Measurements from ENCODE around the gene REEP1. TPM values are rescaled to one million over a fixed set of nuclear protein-coding genes. Genes with fewer than 3 reads are reported as not detected.

Gene REEP1
- total and polyA plus RNA-seq, 2 of the 8 experiments (the other 6 are each of a cell fraction or from before 2014, with no cell fraction given): 0.74 to 1.5 TPM

DNA sequence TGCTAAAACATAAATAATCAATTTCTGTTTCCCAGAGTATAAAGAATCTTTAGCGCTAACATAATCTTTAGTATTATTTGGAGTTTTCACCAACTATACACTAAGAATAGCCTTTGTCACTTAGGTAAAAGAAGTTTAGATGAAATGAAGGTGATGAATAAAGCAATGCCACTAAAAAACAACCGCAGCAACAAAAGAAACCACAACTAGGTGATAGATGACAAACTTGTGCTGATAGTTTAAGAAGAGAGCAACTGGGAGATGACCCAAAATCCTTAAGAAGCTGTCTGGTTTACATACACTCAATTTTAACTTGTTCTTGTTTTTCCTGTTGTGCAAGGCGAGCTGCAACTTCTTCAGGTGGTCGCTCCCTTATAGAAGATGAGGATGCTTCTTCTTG is 167.0 kb downstream of the REEP1 start:
- no peak overlapping the region for H2BK5ac ChIP-seq (ENCODE audit: low read depth, low read length)
- no peak overlapping the region for H4K5ac ChIP-seq (ENCODE audit: insufficient read length, low read depth, low read length)
- H3K4ac ChIP-seq (replicated peaks; ENCODE audit: insufficient read length, low read depth, low read length): no peak overlapping the region
- H4K91ac ChIP-seq (replicated peaks; ENCODE audit: insufficient read length, low read length): no peak overlapping the region
- no peak overlapping the region for H2AK5ac ChIP-seq (ENCODE audit: low read depth, low read length)
- no peaks in the 10 kb centered on the region for H3K27me3 ChIP-seq (replicated peaks in 1 of 4; ENCODE audit: control insufficient read depth in 3 of 4, extremely low read depth in 1 of 4, insufficient read depth in 3 of 4, low read length in 3 of 4)
- no peaks in the 10 kb centered on the region for H4K20me1 ChIP-seq (replicated peaks in 1 of 2; ENCODE audit: control insufficient read depth in 1 of 2, insufficient read depth in 2 of 2, low read length in 2 of 2)
- no peaks in the 10 kb centered on the region for H3K4me1 ChIP-seq (replicated peaks in 1 of 4; ENCODE audit: control insufficient read depth in 3 of 4, insufficient read depth in 4 of 4, low read length in 3 of 4)
- no peaks in the 10 kb centered on the region for H3K79me2 ChIP-seq (ENCODE audit: control insufficient read depth in 1 of 2, insufficient read depth in 2 of 2, low read length in 2 of 2)
- no peak overlapping the region for H2AFZ ChIP-seq (ENCODE audit: low read length)
- H3K23ac ChIP-seq (ENCODE audit: insufficient read length): no peak overlapping the region
- no peak overlapping the region for H3K4me2 ChIP-seq (ENCODE audit: insufficient read depth in 1 of 2, low read depth in 2 of 2, low read length in 2 of 2)
- WGBS, 2 experiments (ENCODE audit: extremely low coverage in 1 of 2, insufficient coverage in 1 of 2, insufficient read length in 1 of 2, insufficient replicate concordance in 2 of 2, low coverage in 1 of 2, low lambda C conversion rate in 2 of 2, missing lambda C conversion rate in 1 of 2): 93% methylated on average over 4 of the region's 4 CpGs; no CpG with 5 or more reads in 1 of the 2 experiments
- H2BK20ac ChIP-seq (ENCODE audit: low read length): no peak overlapping the region
- no peak overlapping the region for H3K14ac ChIP-seq (ENCODE audit: insufficient read length)
- no peak overlapping the region for H3K27ac ChIP-seq (ENCODE audit: low read depth, low read length)
- H3K9me3 ChIP-seq (ENCODE audit: insufficient read depth in 2 of 2, low read depth in 1 of 2, low read length in 1 of 2): no peaks in the 10 kb centered on the region
- FAIRE-seq (no peak), DNase-seq (ENCODE audit: low read depth in 1 of 2, low spot score in 2 of 2) (no peak)
- peaks cover 2 to 48% (median 26%) of the 10 kb centered on the region in 4 experiments; a peak in 6 of 8 replicates for H3K36me3 ChIP-seq (ENCODE audit: control insufficient read depth in 2 of 4, insufficient read depth in 4 of 4, low read length in 3 of 4)
- H3K9ac ChIP-seq (replicated peaks in 1 of 4; ENCODE audit: extremely low read depth in 1 of 4, low read depth in 3 of 4, low read length in 3 of 4): no peak overlapping the region
- H3K56ac ChIP-seq (replicated peaks; ENCODE audit: insufficient read length, low read depth, low read length): no peak overlapping the region
- H3K79me1 ChIP-seq (ENCODE audit: low read depth, low read length): no peaks in the 10 kb centered on the region
- CTCF ChIA-PET (ENCODE audit: partially characterized antibody): no interaction called here
- no peak overlapping the region for H2BK15ac ChIP-seq (ENCODE audit: low read length)
- H2BK120ac ChIP-seq (replicated peaks; ENCODE audit: low read depth, low read length): no peak overlapping the region
- H4K8ac ChIP-seq (ENCODE audit: extremely low read depth, insufficient read depth, low read length): no peak overlapping the region
- H3K4me3 ChIP-seq (ENCODE audit: extremely low read depth in 1 of 4, insufficient read depth in 2 of 4, low read depth in 3 of 4, low read length in 4 of 4): no peak overlapping the region
- no peak overlapping the region for H3K18ac ChIP-seq (ENCODE audit: extremely low read depth, low read length)
- POLR2A ChIA-PET (ENCODE audit: partially characterized antibody): no interaction called here
- no peak overlapping the region for H2BK12ac ChIP-seq (ENCODE audit: low read depth, low read length)
- H3K23me2 ChIP-seq (ENCODE audit: low read depth, low read length): no peaks in the 10 kb centered on the region
- TF ChIP-seq SAP30 (IDR thresholded peaks at IDR 0.05; ENCODE audit: insufficient read depth, insufficient replicate concordance, low read length): no peak
- TF ChIP-seq SIN3A (conservative IDR thresholded peaks at IDR 0.05 in 1 of 2, IDR thresholded peaks at IDR 0.05 in 1 of 2; ENCODE audit: low read depth in 1 of 2, low read length in 2 of 2): no peak
- no peak for TF ChIP-seq CBX5 (IDR thresholded peaks at IDR 0.05; ENCODE audit: low read depth, low read length)
- no peak for TF ChIP-seq BCL11A (IDR thresholded peaks at IDR 0.05; ENCODE audit: low read depth in 2 of 2, low read length in 2 of 2)
- TF ChIP-seq CEBPB (IDR thresholded peaks at IDR 0.05; ENCODE audit: low read depth, low read length): no peak
- no peak for TF ChIP-seq ZNF274 (IDR thresholded peaks at IDR 0.05; ENCODE audit: borderline replicate concordance, extremely low read depth, low read length)
- TF ChIP-seq KDM5A (IDR thresholded peaks at IDR 0.05; ENCODE audit: low read length): no peak
- TF ChIP-seq POLR2A (IDR thresholded peaks at IDR 0.05; ENCODE audit: control extremely low read depth in 1 of 2, low read depth in 2 of 2, low read length in 2 of 2): no peak
- TF ChIP-seq HDAC2 (IDR thresholded peaks at IDR 0.05; ENCODE audit: borderline replicate concordance in 1 of 2, low read depth in 2 of 2, low read length in 2 of 2): no peak
- no peak for TF ChIP-seq TAF1 (IDR thresholded peaks at IDR 0.05; ENCODE audit: low read depth, low read length)

Data from H1 (cell line).